Measurements from ENCODE around the gene OR10G3.

GRCh38 chr14:21572604-21573003 lies 7.3 kb downstream of the OR10G3 start:
- TF ChIP-seq CTCF (IDR thresholded peaks at IDR 0.05; ENCODE audit: insufficient read depth, low read length) (no peak), POLR2AphosphoS5 (IDR thresholded peaks at IDR 0.05; ENCODE audit: low read depth) (no peak), SPI1 (IDR thresholded peaks at IDR 0.05; ENCODE audit: borderline replicate concordance, low read depth) (no peak), REST (IDR thresholded peaks at IDR 0.05; ENCODE audit: insufficient replicate concordance, low read depth) (no peak)
